ENCODE data around the gene ZNF451.

GRCh38 chr6:57064809-57065208, 25.2 kb upstream of the ZNF451 start:
- TF ChIP-seq CTCF (IDR thresholded peaks at IDR 0.05; ENCODE audit: poor library complexity, severe bottlenecking) (no peak), EZH2 (IDR thresholded peaks at IDR 0.05; ENCODE audit: borderline replicate concordance, insufficient read depth, low read length, poor library complexity, severe bottlenecking) (no peak), RAD21 (conservative IDR thresholded peaks at IDR 0.05) (no peak), POLR2AphosphoS5 (IDR thresholded peaks at IDR 0.05) (no peak), EP300 (conservative IDR thresholded peaks at IDR 0.05; ENCODE audit: poor library complexity, severe bottlenecking) (no peak), MXI1 (conservative IDR thresholded peaks at IDR 0.05; ENCODE audit: poor library complexity, severe bottlenecking) (no peak), TAF1 (IDR thresholded peaks at IDR 0.05; ENCODE audit: low read depth) (no peak)

Measured in neural cell (in vitro differentiated cells).